A673 (cell line): Measurements from ENCODE around the gene CCDC9B. TPM values are rescaled to one million over a fixed set of nuclear protein-coding genes. Genes with fewer than 3 reads are reported as not detected.

ENCODE experiments used
- BruUV-seq: library from RNA; stranded (reverse); fragments of 400-500 nt; replicated peaks from 2 replicates; lab custom pipeline; 2021; lab: Mats Ljungman, UMichigan
- CTCF ChIA-PET: fragments of 300-600 bp; sonication (Branson Sonifier 250); formaldehyde crosslinking; loops from one replicate; lab custom pipeline; 2022; ENCODE audit warnings: antibody characterized with exemption; lab: Charles Lee
- POLR2A ChIA-PET: fragments of 300-600 bp; sonication (Branson Sonifier 250); formaldehyde crosslinking; loops from one replicate; lab custom pipeline; 2022; ENCODE audit warnings: antibody characterized with exemption; ENCODE audit not compliant: low non-redundant PET; lab: Charles Lee
- DNase-seq: peaks from one replicate; pipeline ENCODE4 v3.0.0-alpha.2; 2015; ENCODE audit warnings: low spot score
- H3K27ac ChIP-seq: fragments of 200-600 bp; sonication (generic); 2 replicates; pipeline ENCODE4 v1.5.1; 2016; ENCODE audit warnings: mixed run types, low read depth, mild to moderate bottlenecking, mixed read lengths, antibody characterized with exemption, low read length; ENCODE audit not compliant: poor library complexity, severe bottlenecking
- H3K27me3 ChIP-seq: fragments of 200-600 bp; sonication (generic); replicated peaks from 2 replicates; pipeline ENCODE4 v1.6.1; 2017; ENCODE audit warnings: mixed run types, low read depth, mild to moderate bottlenecking, mixed read lengths, antibody characterized with exemption, low read length; ENCODE audit not compliant: insufficient read depth, poor library complexity
- H3K36me3 ChIP-seq: fragments of 200-600 bp; sonication (generic); 2 replicates; pipeline ENCODE4 v1.6.1; 2016; ENCODE audit warnings: mixed run types, mild to moderate bottlenecking, mixed read lengths, antibody characterized with exemption, low read length; ENCODE audit not compliant: insufficient read depth, poor library complexity, severe bottlenecking
- H3K4me1 ChIP-seq: fragments of 200-600 bp; sonication (generic); 2 replicates; pipeline ENCODE4 v1.6.1; 2017; ENCODE audit warnings: mixed run types, mild to moderate bottlenecking, mixed read lengths, antibody characterized with exemption, low read length; ENCODE audit not compliant: insufficient read depth, poor library complexity, severe bottlenecking
- H3K4me3 ChIP-seq: fragments of 200-600 bp; sonication (generic); 2 replicates; pipeline ENCODE4 v1.5.1; 2016; ENCODE audit warnings: low read depth, mixed run types, mild to moderate bottlenecking, mixed read lengths, low read length; ENCODE audit not compliant: poor library complexity, severe bottlenecking
- H3K9me3 ChIP-seq: fragments of 200-600 bp; sonication (generic); 2 replicates; pipeline ENCODE4 v1.6.1; 2016; ENCODE audit warnings: mixed run types, low read depth, mild to moderate bottlenecking, mixed read lengths, antibody characterized with exemption, low read length; ENCODE audit not compliant: poor library complexity, severe bottlenecking
- CTCF ChIP-seq: fragments of 300-800, 200-600 bp; sonication (generic); conservative IDR thresholded peaks from 2 replicates; pipeline ENCODE4 v1.5.1; 2017; ENCODE audit warnings: low read depth, mild to moderate bottlenecking, antibody characterized with exemption, low read length, moderate library complexity, mixed read lengths
- EZH2 ChIP-seq: fragments of 200-600 bp; sonication (generic); IDR thresholded peaks from 2 replicates; pipeline ENCODE4 v1.6.1; 2017; ENCODE audit warnings: borderline replicate concordance, low read depth, mild to moderate bottlenecking, mixed read lengths, antibody characterized with exemption, low read length; ENCODE audit not compliant: poor library complexity, severe bottlenecking
- intact Hi-C: fragments of 100-400 bp; cut with micrococcal nuclease; formaldehyde crosslinking; loops from one replicate; pipeline ENCODE4 v1.10.0; 2022; ENCODE audit not compliant: unreplicated experiment
- total RNA-seq: library from RNA; stranded (reverse); gene quantifications from 2 replicates; pipeline ENCODE4 v1.2.3, GENCODE V29; 2021

Gene CCDC9B
- total RNA-seq, 1 experiment from 2014 or later = 8.6 TPM

DNA sequence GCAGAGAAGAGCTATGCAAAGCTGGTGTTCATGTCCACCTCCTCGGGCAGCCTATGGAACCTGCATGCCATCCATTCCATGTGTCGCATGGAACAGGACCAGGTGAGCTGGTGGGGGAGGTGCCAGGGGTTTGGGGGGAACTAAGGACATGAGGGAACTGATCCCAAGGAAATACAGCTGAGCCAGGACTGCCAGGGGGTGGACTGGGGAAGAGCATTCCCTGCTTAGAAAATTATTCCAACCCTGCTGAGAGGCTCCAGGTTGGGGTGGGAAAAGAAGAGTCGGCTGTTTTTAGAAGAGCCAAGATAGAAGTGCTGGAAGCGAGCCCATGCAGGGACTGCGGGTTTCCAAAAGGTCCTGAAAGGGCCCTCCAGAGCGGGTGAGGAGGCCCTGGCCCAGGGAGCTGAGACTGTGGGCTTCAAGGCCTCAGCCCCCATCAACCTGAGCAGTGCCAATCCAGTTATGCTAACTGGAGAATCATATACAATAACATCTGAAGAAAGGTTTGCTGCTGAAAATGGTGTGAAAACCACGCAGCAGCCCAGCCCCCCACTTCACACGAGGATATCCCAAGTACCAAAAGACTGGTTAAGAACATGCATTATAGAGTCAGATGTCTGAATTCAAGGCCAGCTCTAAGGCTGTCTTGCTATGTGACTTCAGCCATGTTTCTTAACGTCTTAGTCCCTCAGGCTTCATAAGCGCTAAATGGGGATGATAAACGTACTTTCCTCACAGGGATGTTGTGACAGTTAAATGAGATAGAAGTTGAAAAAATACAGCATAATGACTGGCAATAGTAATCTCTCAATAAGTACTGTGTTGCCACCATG, 25.1 kb upstream of the CCDC9B start:
- H3K27ac ChIP-seq = no peak overlapping the region
- H3K9me3 ChIP-seq = no peaks in the 10 kb centered on the region
- H3K36me3 ChIP-seq = no peaks in the 10 kb centered on the region
- no TSS peak for BruUV-seq
- no peaks in the 10 kb centered on the region for H3K27me3 ChIP-seq
- DNase-seq = no peak
- peaks cover 9% of the 10 kb centered on the region for H3K4me1 ChIP-seq
- H3K4me3 ChIP-seq = no peak overlapping the region
- CTCF ChIA-PET = interaction anchor here (0.8 kb wide), 1 partner anchor 12 kb away, joined by 4 read pairs; no protein-coding TSS in a partner anchor
- TF ChIP-seq EZH2 = no peak
- no peak for TF ChIP-seq CTCF
- intact Hi-C loops = no loop called here
- POLR2A ChIA-PET = no interaction called here

- H3K27ac ChIP-seq = no peak overlapping the region
- peaks cover 9% of the 10 kb centered on the region for H3K4me1 ChIP-seq
- no peaks in the 10 kb centered on the region for H3K27me3 ChIP-seq
- H3K36me3 ChIP-seq = no peaks in the 10 kb centered on the region
- ChIA-PET CTCF (no interaction called here), POLR2A (interaction anchor here (1.2 kb wide), 1 partner anchor 42 kb away, joined by 4 read pairs; no protein-coding TSS in a partner anchor)
- TF ChIP-seq CTCF = no peak
- TF ChIP-seq EZH2 = no peak
- intact Hi-C loops = no loop called here
- no peaks in the 10 kb centered on the region for H3K9me3 ChIP-seq
- no TSS peak for BruUV-seq
- H3K4me3 ChIP-seq = no peak overlapping the region
- no peak for DNase-seq
These were observed 24.3 kb upstream of the CCDC9B start for GRCh38 chr15:40365016-40365415.

DNA sequence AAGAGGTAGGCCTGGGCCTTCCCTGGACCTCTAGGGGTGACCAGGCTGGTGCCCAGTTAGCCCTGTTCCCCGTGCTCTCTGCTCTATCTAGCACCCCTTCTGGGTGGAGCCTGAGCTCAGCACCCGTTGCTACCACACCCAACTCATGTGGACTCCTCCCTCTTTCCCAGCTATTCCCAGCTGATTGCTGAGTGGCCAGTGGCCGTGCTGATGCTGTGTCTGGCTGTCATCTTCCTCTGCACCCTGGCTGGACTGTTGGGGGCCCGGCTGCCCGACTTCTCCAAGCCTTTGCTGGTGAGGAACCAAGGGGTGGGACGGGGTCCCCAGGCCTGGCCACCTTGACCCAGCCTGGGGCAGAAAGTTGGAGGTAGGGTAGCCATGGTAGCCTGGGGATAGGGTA, 23.5 kb upstream of the CCDC9B start:
- TF ChIP-seq CTCF (no peak), EZH2 (no peak)
- intact Hi-C loops = no loop called here
- no peak overlapping the region for H3K27ac ChIP-seq
- H3K4me1 ChIP-seq = peaks cover 9% of the 10 kb centered on the region
- ChIA-PET CTCF (no interaction called here), POLR2A (interaction anchor here (1.2 kb wide), 1 partner anchor 41 kb away, joined by 4 read pairs; no protein-coding TSS in a partner anchor)
- no peaks in the 10 kb centered on the region for H3K9me3 ChIP-seq
- DNase-seq = no peak
- H3K27me3 ChIP-seq = no peaks in the 10 kb centered on the region
- no TSS peak for BruUV-seq
- H3K4me3 ChIP-seq = no peak overlapping the region
- H3K36me3 ChIP-seq = no peaks in the 10 kb centered on the region
